Activated naive CD4-positive, alpha-beta T cell (primary cell): ENCODE data around the gene PAK2.
"Not testable (repeated sequence)": the region's sequence is repeated elsewhere in the genome, so short reads cannot be mapped to it uniquely, and the experiment has no call there.

Source experiments
- DNase-seq, 4 experiments: peaks; one replicate each; lab custom pipeline; 2025; lab: John Stamatoyannopoulos, UW

The PAK2 gene

GRCh38 chr3:196844235-196845219 is 104.9 kb downstream of the PAK2 start:
- not testable (repeated sequence) for DNase-seq

- not testable (repeated sequence) for DNase-seq
These were observed 108.7 kb downstream of the PAK2 start for GRCh38 chr3:196848375-196848774.

- no peak for DNase-seq
These were observed 109.6 kb downstream of the PAK2 start for GRCh38 chr3:196849180-196849741.

- not testable (repeated sequence) for DNase-seq
These were observed 123.3 kb downstream of the PAK2 start for GRCh38 chr3:196863000-196863399.

- DNase-seq: no peak
These were observed 127.5 kb downstream of the PAK2 start for GRCh38 chr3:196867155-196867506.

GRCh38 chr3:196867507-196868296 is 128.0 kb downstream of the PAK2 start, which contains the start of gene SENP5:
Gene SENP5 (plus strand): TSS chr3:196867920. CDS start chr3:196885182, 17,262 bp downstream.
- peak; percentile 57 to 87 (median 70) for DNase-seq

- no peak for DNase-seq
These were observed 128.6 kb downstream of the PAK2 start for GRCh38 chr3:196868297-196868661.

GRCh38 chr3:196872316-196872715 is 132.7 kb downstream of the PAK2 start:
- no peak for DNase-seq

- not testable (repeated sequence) for DNase-seq
These were observed 134.9 kb downstream of the PAK2 start for GRCh38 chr3:196874511-196875094.

- no peak for DNase-seq
These were observed 135.6 kb downstream of the PAK2 start for GRCh38 chr3:196875258-196875657.
